Measurements from ENCODE around the gene ATP6V1F. TPM values are rescaled to one million over a fixed set of nuclear protein-coding genes. Genes with fewer than 3 reads are reported as not detected.

ATP6V1F gene
- total RNA-seq (2022; extraction: Qiagen RNA extraction; ENCODE audit: low read depth): 243 to 262 TPM (median 252 TPM) in 5 replicates

DNA sequence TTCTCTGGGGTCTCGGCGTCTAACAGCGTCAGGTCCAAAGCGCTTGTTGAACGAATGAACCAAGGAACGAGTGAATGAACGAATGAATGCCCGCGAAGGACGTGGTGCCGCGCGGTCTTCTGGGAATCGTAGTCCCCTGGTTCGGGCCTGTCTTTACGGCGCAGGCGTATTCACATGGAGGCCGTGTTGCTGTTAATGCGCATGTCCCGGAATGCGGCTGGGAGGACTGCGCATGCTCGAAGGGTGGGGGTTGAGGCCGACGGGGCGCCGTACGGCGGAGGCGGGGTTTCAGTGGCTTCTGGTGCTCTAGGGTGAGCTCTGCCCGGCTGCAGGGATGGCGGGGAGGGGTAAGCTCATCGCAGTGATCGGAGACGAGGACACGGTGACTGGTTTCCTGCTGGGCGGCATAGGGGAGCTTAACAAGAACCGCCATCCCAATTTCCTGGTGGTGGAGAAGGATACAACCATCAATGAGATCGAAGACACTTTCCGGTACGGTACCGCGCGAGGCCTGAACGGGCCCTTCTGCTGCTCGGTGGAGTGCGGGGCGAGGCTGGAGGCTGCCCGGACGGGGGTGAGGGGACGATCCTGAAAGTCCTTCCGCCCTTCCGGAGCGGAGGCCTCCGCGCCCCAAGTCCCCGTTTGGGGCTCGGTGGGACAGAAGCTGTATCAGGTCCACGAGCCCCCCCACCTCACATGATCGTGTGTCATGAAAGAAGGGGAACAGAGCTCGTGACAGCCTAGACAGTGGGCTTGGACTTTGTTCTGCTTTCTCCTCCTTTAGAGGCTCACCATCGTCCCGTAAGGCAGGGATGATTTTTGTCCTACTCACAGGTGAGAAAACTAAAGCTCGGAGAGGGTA lies at the start of gene ATP6V1F:
Gene ATP6V1F (plus strand): TSS at position 286 of the 862 bp plus-strand sequence. CDS start 49 bp downstream, at position 335.

GRCh38 chr7:128830231-128831177 lies 32.2 kb upstream of the ATP6V1F start, which contains the start of gene FLNC:
TSS of gene FLNC (plus strand) at chr7:128830406. CDS start at chr7:128830638, 232 bp downstream.

DNA sequence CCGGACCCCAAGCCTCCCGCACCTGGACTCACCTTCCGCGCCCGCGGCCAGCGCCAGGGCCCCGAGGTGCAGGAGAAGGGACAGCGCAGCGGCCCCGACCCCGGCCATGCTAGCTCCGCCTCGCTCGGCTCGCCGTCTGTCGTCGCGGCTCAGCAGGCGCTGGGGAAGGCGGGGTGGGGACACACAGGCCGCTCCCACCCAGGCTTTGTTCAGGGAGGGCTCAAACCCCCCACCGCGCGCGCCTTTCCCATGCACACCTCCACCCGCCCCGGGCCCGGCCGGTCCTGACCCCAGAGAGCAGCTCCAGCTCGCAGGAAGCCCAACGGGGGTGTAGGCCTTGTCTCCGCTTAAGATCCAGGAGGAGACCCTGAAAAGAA lies 47.9 kb downstream of the ATP6V1F start, which contains the start of gene KCP:
Gene KCP (minus strand): TSS at position 141 of the 377 bp plus-strand sequence. CDS start 33 bp downstream, at position 108.

Other genes starting within 250 kb of the ATP6V1F start
- gene GARIN1A, start 190.6 kb upstream of the ATP6V1F start, total RNA-seq (2022; extraction: Qiagen RNA extraction; ENCODE audit: low read depth): 0.41 to 0.85 TPM (median 0.67 TPM) in 5 replicates
- 131 to 217 TPM (median 157 TPM) in 5 replicates for gene CALU, start 123.5 kb upstream of the ATP6V1F start, total RNA-seq (2022; extraction: Qiagen RNA extraction; ENCODE audit: low read depth)
- not detected in 5 replicates for gene OPN1SW, start 87.1 kb upstream of the ATP6V1F start, total RNA-seq (2022; extraction: Qiagen RNA extraction; ENCODE audit: low read depth)
- 1.8 to 3.7 TPM (median 2.2 TPM) in 5 replicates for gene CCDC136, start 70.9 kb upstream of the ATP6V1F start, total RNA-seq (2022; extraction: Qiagen RNA extraction; ENCODE audit: low read depth)
- gene FLNC, start 32.5 kb upstream of the ATP6V1F start, total RNA-seq (2022; extraction: Qiagen RNA extraction; ENCODE audit: low read depth): 4.0 to 7.5 TPM (median 5.2 TPM) in 5 replicates
- gene KCP, start 47.9 kb downstream of the ATP6V1F start, total RNA-seq (2022; extraction: Qiagen RNA extraction; ENCODE audit: low read depth): 0.11 to 0.21 TPM (median 0.16 TPM) in 5 replicates
- gene IRF5, start 75.1 kb downstream of the ATP6V1F start, total RNA-seq (2022; extraction: Qiagen RNA extraction; ENCODE audit: low read depth): 12.6 to 14.9 TPM (median 14.1 TPM) in 5 replicates
- gene TNPO3, start 192.3 kb downstream of the ATP6V1F start, total RNA-seq (2022; extraction: Qiagen RNA extraction; ENCODE audit: low read depth): 41.4 to 46.5 TPM (median 44.2 TPM) in 5 replicates